Measurements from ENCODE around the gene ADAMTS3.

Gene ADAMTS3

GRCh38 chr4:72432975-72433374, 136.0 kb downstream of the ADAMTS3 start:
- H3F3A ChIP-seq (ENCODE audit: low read depth) = no peaks in the 10 kb centered on the region
- no peaks in the 10 kb centered on the region for H3K9me2 ChIP-seq (replicated peaks; ENCODE audit: low read depth, low read length)
- no peaks in the 10 kb centered on the region for H3K4me1 ChIP-seq (ENCODE audit: insufficient read depth, low read length, poor library complexity, severe bottlenecking)
- H3K4me2 ChIP-seq (ENCODE audit: low read depth, low read length, poor library complexity, severe bottlenecking) = no peak overlapping the region
- no peak overlapping the region for H3K9ac ChIP-seq (ENCODE audit: low read depth, low read length, poor library complexity, severe bottlenecking)
- no peaks in the 10 kb centered on the region for H3K27me3 ChIP-seq (ENCODE audit: insufficient read depth, low read length, poor library complexity, severe bottlenecking)
- no peak for TF ChIP-seq CTCF (conservative IDR thresholded peaks at IDR 0.05; ENCODE audit: low read length)
- no peak for TF ChIP-seq EZH2phosphoT487 (IDR thresholded peaks at IDR 0.05; ENCODE audit: borderline replicate concordance)
- no peaks in the 10 kb centered on the region for H3K79me2 ChIP-seq (ENCODE audit: insufficient read depth, low read length)
- no peaks in the 10 kb centered on the region for H4K20me1 ChIP-seq (ENCODE audit: insufficient read depth, low read length, poor library complexity, severe bottlenecking)
- H2AFZ ChIP-seq (ENCODE audit: low read length) = no peak overlapping the region
- H3K4me3 ChIP-seq (ENCODE audit: low read length, poor library complexity, severe bottlenecking) = no peak overlapping the region
- H3K36me3 ChIP-seq (ENCODE audit: insufficient read depth, low read length) = no peaks in the 10 kb centered on the region
- no peaks in the 10 kb centered on the region for H3K9me3 ChIP-seq (ENCODE audit: insufficient read depth, low read depth, low read length)

DNA sequence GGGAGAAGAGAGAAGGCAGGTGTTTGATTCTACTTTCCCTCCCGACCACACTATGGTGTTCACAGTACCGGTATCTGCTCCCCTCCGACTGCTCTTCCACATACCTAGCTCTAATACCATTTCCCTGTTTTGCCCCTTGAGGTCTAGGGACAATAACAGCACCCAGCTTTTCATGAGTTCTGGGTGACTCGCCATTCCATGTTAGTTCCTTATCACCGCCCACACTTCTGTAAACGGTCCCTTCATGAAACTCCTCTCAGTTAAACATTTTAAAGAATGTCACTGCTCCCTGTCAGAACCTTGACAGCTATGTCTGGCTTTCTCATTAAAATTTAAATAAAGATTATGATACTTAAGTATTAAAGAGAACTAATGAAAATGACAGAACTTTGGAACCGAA, 136.7 kb downstream of the ADAMTS3 start:
- no peak for TF ChIP-seq CTCF (conservative IDR thresholded peaks at IDR 0.05; ENCODE audit: low read length)
- TF ChIP-seq EZH2phosphoT487 (IDR thresholded peaks at IDR 0.05; ENCODE audit: borderline replicate concordance) = no peak
- Histone ChIP-seq H3K79me2 (ENCODE audit: insufficient read depth, low read length) (no peaks in the 10 kb centered on the region), H3K4me1 (ENCODE audit: insufficient read depth, low read length, poor library complexity, severe bottlenecking) (no peaks in the 10 kb centered on the region), H3F3A (ENCODE audit: low read depth) (no peaks in the 10 kb centered on the region), H3K9me3 (ENCODE audit: insufficient read depth, low read depth, low read length) (no peaks in the 10 kb centered on the region), H3K9me2 (replicated peaks; ENCODE audit: low read depth, low read length) (no peaks in the 10 kb centered on the region), H2AFZ (ENCODE audit: low read length) (no peak overlapping the region), H3K36me3 (ENCODE audit: insufficient read depth, low read length) (no peaks in the 10 kb centered on the region), H3K4me3 (ENCODE audit: low read length, poor library complexity, severe bottlenecking) (no peak overlapping the region), H4K20me1 (ENCODE audit: insufficient read depth, low read length, poor library complexity, severe bottlenecking) (no peaks in the 10 kb centered on the region), H3K27me3 (ENCODE audit: insufficient read depth, low read length, poor library complexity, severe bottlenecking) (no peaks in the 10 kb centered on the region), H3K9ac (ENCODE audit: low read depth, low read length, poor library complexity, severe bottlenecking) (no peak overlapping the region), H3K4me2 (ENCODE audit: low read depth, low read length, poor library complexity, severe bottlenecking) (no peak overlapping the region)

GRCh38 chr4:72430988-72431387, 138.0 kb downstream of the ADAMTS3 start:
- Histone ChIP-seq H3K9ac (ENCODE audit: low read depth, low read length, poor library complexity, severe bottlenecking) (no peak overlapping the region), H4K20me1 (ENCODE audit: insufficient read depth, low read length, poor library complexity, severe bottlenecking) (no peaks in the 10 kb centered on the region), H3K9me3 (ENCODE audit: insufficient read depth, low read depth, low read length) (no peaks in the 10 kb centered on the region), H3K4me1 (ENCODE audit: insufficient read depth, low read length, poor library complexity, severe bottlenecking) (no peaks in the 10 kb centered on the region), H3K4me2 (ENCODE audit: low read depth, low read length, poor library complexity, severe bottlenecking) (no peak overlapping the region), H3K4me3 (ENCODE audit: low read length, poor library complexity, severe bottlenecking) (no peak overlapping the region), H3K79me2 (ENCODE audit: insufficient read depth, low read length) (no peaks in the 10 kb centered on the region), H3K36me3 (ENCODE audit: insufficient read depth, low read length) (no peaks in the 10 kb centered on the region), H3F3A (ENCODE audit: low read depth) (no peaks in the 10 kb centered on the region), H3K9me2 (replicated peaks; ENCODE audit: low read depth, low read length) (no peaks in the 10 kb centered on the region), H2AFZ (ENCODE audit: low read length) (no peak overlapping the region), H3K27me3 (ENCODE audit: insufficient read depth, low read length, poor library complexity, severe bottlenecking) (no peaks in the 10 kb centered on the region)
- TF ChIP-seq CTCF (conservative IDR thresholded peaks at IDR 0.05; ENCODE audit: low read length) (no peak), EZH2phosphoT487 (IDR thresholded peaks at IDR 0.05; ENCODE audit: borderline replicate concordance) (no peak)
